Body of pancreas (tissue), 4 donors: Measurements from ENCODE around the gene RAMP1. TPM values are rescaled to one million over a fixed set of nuclear protein-coding genes. Genes with fewer than 3 reads are reported as not detected.
"Not testable (repeated sequence)": the region's sequence is repeated elsewhere in the genome, so short reads cannot be mapped to it uniquely, and the experiment has no call there.

ENCODE experiments used
- ATAC-seq: fragments of 150-250 bp; one replicate; pipeline ENCODE4 v1.9.1; 2016
- DNase-seq, 4 donors: peaks; one replicate each; pipeline ENCODE4 v3.0.0-alpha.2; 2019
- H3K27ac ChIP-seq, 4 donors: fragments of 200-600 bp; sonication (generic); 1 replicate in 3 of 4; 2 replicates in 1 of 4; pipeline versions ENCODE4 v1.5.1 to v1.6.1; 2016 to 2019; ENCODE audit warnings: mild to moderate bottlenecking in 1 of 4, mixed read lengths in 1 of 4, moderate library complexity in 1 of 4
- H3K27me3 ChIP-seq, 2 donors: fragments of 200-600 bp; sonication (generic); one replicate each; pipeline ENCODE4 v1.6.0; 2016; ENCODE audit warnings: mild to moderate bottlenecking in 1 of 2
- H3K36me3 ChIP-seq, 2 donors: fragments of 200-600 bp; sonication (generic); replicated peaks in 1 of 2; 2 replicates each; pipeline ENCODE4 v1.5.1; 2016; ENCODE audit warnings: low read depth in 2 of 2; ENCODE audit not compliant: insufficient read depth in 1 of 2
- H3K4me1 ChIP-seq: fragments of 200-600 bp; sonication (generic); one replicate; pipeline ENCODE4 v1.6.0; 2016
- H3K4me3 ChIP-seq, 2 donors: fragments of 200-600 bp; sonication (generic); 1 replicate in 1 of 2; 2 replicates in 1 of 2; pipeline ENCODE4 v1.5.1; 2016 to 2019
- H3K9me3 ChIP-seq, 3 donors: fragments of 200-600 bp; sonication (generic); 1 replicate in 2 of 3; 2 replicates in 1 of 3; pipeline ENCODE4 v1.5.1; 2016
- POLR2A ChIP-seq, 3 donors: fragments of 450-650 bp; IDR thresholded peaks; one replicate each; pipeline ENCODE4 v1.6.1; 2016; ENCODE audit warnings: antibody characterized with exemption in 3 of 3, mild to moderate bottlenecking in 2 of 3
- WGBS, 2 donors: methylation state at CpG; one replicate each; pipeline ENCODE4 v1.1.5; 2017; 5-methylcytosine and 5-hydroxymethylcytosine counted together
- intact Hi-C: fragments of 100-400 bp; cut with DNase I; formaldehyde crosslinking; loops from one replicate; pipeline ENCODE4 v1.15.1; 2023
- total RNA-seq, 2 donors: library from RNA; depleted of rRNA; stranded (reverse); fragments of >200 nt; gene quantifications; one replicate each; pipeline ENCODE4 v1.1.0, GENCODE V29; 2016
- TF ChIP-seq, protein P1 (sequence below), 7 experiments: fragments of 450-650 bp in 4 of 7; fragments of 200-600 bp in 3 of 7; sonication (generic) in 3 of 7; IDR thresholded peaks; one replicate each; pipeline ENCODE4 v1.5.1; 2016 to 2019; ENCODE audit warnings: antibody characterized with exemption in 7 of 7

Gene RAMP1
- total RNA-seq, 2 donors from 2014 or later: 74.2 to 85.4 TPM

DNA sequence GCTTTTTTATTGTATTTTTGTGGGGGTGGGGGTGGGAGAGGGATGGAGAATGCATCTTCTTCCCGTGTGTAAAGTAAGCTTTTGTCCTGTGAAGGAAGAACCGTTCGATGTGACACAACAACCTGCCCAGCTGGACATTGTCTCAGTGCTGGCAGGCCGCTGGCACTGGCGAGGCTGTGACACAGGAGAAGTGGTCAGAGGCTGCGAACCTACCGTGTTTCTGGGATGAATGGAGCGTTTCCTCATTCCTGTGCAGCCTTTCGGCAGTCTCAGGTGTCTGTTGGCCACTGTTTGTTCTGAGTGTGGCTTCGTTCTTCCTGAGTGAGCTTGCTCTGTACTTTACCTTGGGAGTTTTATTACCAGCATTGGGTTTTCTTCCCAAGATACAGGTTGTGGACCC, 8.0 kb downstream of the RAMP1 start:
- DNase-seq (no peak), ATAC-seq (no peak)
- intact Hi-C loops: no loop called here
- Histone ChIP-seq H3K27me3 (no peaks in the 10 kb centered on the region), H3K27ac (peak overlapping the region in 2 of 4 donors; percentile 38 to 51), H3K4me3 (no peak overlapping the region), H3K36me3 (no peaks in the 10 kb centered on the region), H3K9me3 (no peaks in the 10 kb centered on the region), H3K4me1 (peaks cover 93% of the 10 kb centered on the region)
- TF ChIP-seq, protein P1, sequence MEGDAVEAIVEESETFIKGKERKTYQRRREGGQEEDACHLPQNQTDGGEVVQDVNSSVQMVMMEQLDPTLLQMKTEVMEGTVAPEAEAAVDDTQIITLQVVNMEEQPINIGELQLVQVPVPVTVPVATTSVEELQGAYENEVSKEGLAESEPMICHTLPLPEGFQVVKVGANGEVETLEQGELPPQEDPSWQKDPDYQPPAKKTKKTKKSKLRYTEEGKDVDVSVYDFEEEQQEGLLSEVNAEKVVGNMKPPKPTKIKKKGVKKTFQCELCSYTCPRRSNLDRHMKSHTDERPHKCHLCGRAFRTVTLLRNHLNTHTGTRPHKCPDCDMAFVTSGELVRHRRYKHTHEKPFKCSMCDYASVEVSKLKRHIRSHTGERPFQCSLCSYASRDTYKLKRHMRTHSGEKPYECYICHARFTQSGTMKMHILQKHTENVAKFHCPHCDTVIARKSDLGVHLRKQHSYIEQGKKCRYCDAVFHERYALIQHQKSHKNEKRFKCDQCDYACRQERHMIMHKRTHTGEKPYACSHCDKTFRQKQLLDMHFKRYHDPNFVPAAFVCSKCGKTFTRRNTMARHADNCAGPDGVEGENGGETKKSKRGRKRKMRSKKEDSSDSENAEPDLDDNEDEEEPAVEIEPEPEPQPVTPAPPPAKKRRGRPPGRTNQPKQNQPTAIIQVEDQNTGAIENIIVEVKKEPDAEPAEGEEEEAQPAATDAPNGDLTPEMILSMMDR (IDR thresholded peaks at IDR 0.05): no peak
- TF ChIP-seq POLR2A (IDR thresholded peaks at IDR 0.05): no peak
- WGBS, 2 donors: 85 to 87% methylated on average over 10 of the region's 10 CpGs

DNA sequence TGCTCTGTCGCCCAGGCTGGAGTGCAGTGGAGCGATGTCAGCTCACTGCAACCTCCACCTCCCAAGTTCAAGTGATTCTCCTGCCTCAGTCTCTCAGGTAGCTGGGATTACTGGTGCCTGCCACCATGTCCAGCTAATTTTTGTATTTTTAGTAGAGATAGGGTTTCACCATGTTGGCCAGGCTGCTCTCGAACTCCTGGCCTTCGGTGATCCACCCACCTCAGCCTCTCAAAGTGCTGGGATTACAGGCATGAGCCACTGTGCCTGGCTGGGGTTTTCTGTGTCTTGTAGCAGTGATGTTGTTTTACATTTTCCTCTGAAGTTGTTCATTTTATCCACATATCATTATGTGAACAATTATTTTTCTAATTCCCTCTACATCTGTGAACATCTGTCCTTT, 8.7 kb downstream of the RAMP1 start:
- DNase-seq, H3K27me3 ChIP-seq, H3K9me3 ChIP-seq, intact Hi-C loops, H3K4me3 ChIP-seq, H3K36me3 ChIP-seq, ATAC-seq: not testable (repeated sequence)
- Histone ChIP-seq H3K4me1 (peaks cover 92% of the 10 kb centered on the region), H3K27ac (peak overlapping the region in 2 of 4 donors; percentile 38 to 51)
- 87 to 95% methylated on average over 4 of the region's 4 CpGs for WGBS, 2 donors

DNA sequence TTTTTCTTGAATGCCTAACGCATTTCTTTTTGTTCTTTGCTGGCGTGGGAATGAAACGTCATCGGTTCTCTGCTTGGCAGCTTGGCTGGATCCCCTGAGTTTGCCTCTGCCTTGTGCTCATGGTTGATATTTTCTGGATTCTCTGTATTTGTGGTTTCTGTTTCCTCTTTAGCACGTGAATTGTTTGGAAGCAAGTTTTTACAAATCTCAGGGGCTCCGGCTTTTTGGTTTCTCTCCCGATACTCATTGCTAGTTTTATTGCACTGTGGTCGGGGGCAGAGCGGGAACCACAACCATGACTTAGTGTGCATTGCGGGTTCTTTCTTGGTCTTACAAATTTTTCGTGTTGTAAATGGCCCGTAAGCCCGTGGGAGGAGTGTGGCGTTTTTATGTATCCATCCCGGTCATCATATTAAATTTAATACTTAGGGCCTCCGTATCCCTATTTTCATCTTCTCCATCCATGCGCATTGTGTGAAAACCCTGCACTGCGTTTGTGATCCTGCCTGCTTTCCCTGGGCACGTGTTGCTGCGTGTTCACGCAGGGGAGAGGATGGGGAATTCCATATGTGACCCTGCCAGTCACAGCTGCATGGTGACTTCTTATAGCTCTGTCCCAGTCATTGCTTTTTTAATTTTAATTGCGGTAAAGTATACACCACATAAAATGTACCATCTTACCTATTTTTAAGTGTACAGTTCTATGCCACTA, 9.4 kb downstream of the RAMP1 start:
- H3K27me3 ChIP-seq: no peaks in the 10 kb centered on the region
- no peak overlapping the region for H3K4me3 ChIP-seq
- H3K36me3 ChIP-seq: no peaks in the 10 kb centered on the region
- peaks cover 92% of the 10 kb centered on the region for H3K4me1 ChIP-seq
- no peak for TF ChIP-seq POLR2A (IDR thresholded peaks at IDR 0.05)
- TF ChIP-seq, protein P1 (IDR thresholded peaks at IDR 0.05): no peak
- whole genome bisulfite sequencing, 2 donors: 62 to 76% methylated on average over 22 of the region's 22 CpGs
- H3K27ac ChIP-seq: peak overlapping the region in 2 of 4 donors; percentile 38 to 51
- peak in 2 of 4 donors; percentile 46 to 56 for DNase-seq
- no peak for ATAC-seq
- intact Hi-C loops: no loop called here
- no peaks in the 10 kb centered on the region for H3K9me3 ChIP-seq

DNA sequence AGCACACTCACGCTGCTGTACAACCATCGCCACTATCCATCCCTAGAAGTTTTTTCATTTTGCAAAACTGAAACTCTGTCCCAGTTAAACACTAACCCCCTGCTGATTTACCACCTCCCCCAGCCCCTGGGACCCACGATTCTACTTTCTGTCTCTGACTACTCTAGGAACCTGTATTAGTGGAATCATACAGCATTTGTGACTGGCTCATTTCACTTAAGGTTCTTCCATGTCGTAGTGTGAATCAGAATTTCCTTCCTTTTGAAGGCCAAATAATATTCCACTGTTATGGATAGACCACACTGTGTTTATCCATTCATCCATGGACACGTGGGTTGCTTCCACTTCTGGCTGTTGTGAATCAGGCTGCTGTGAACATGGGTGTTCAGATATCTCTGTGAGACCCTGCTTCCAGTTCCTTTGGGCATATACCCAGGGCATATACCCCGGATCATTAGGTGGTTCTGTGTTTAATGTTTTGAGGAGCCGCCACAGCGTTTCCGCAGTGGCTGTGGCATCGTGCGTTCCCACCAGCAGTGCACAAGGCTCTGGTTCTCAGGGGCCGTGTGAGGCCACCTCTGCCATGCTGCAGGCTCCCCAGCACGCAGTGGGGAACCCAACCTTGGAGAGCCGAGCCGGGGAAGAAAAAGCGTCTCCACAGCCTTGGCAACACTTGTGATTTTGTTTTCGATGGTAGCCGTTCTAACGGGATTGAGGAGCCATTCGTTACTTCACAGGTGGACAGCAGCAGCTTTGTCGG, 10.1 kb downstream of the RAMP1 start:
- 85 to 91% methylated on average over 17 to 21 of the region's 21 CpGs for whole genome bisulfite sequencing, 2 donors
- H3K27ac ChIP-seq: peak overlapping the region in 1 of 4 donors; percentile 51
- no peak overlapping the region for H3K4me3 ChIP-seq
- intact Hi-C loops: no loop called here
- no peaks in the 10 kb centered on the region for H3K9me3 ChIP-seq
- peaks cover 92% of the 10 kb centered on the region for H3K4me1 ChIP-seq
- DNase-seq (no peak), ATAC-seq (no peak)
- no peaks in the 10 kb centered on the region for H3K36me3 ChIP-seq
- H3K27me3 ChIP-seq: no peaks in the 10 kb centered on the region
- TF ChIP-seq POLR2A (IDR thresholded peaks at IDR 0.05): no peak
- TF ChIP-seq, protein P1 (IDR thresholded peaks at IDR 0.05): no peak

DNA sequence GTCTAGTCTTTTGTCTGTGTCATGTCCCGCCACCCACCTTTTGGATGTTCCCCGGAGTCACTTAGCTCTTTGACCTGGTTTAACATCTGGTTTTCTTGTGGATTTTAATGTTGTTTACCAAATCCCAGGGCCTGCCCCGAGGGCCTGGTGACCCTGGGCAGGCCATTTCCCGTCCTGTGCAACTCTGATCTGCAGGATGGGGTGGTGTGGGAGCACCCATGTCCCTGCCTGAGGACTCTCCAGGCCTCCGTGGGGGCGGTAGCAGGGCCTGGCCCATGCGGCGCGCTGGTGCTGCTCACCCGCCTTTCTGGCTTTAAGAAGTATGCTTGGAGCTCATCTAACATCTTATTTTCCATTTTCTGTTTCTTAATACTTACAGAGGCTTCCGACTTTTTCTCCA, 10.7 kb downstream of the RAMP1 start:
- Histone ChIP-seq H3K36me3 (no peaks in the 10 kb centered on the region), H3K9me3 (no peaks in the 10 kb centered on the region), H3K4me1 (peaks cover 90% of the 10 kb centered on the region), H3K27ac (peak overlapping the region in 2 of 4 donors; percentile 9 to 21), H3K4me3 (no peak overlapping the region), H3K27me3 (no peaks in the 10 kb centered on the region)
- WGBS, 2 donors: 75 to 77% methylated on average over 11 of the region's 11 CpGs
- DNase-seq: no peak
- intact Hi-C loops: no loop called here
- TF ChIP-seq, protein P1 (IDR thresholded peaks at IDR 0.05): no peak
- TF ChIP-seq POLR2A (IDR thresholded peaks at IDR 0.05): no peak
- no peak for ATAC-seq
